Measurements from ENCODE around the gene PTPN6. TPM values are rescaled to one million over a fixed set of nuclear protein-coding genes. Genes with fewer than 3 reads are reported as not detected.

PTPN6 gene
- total RNA-seq, 1 donor = 0.36 TPM

GRCh38 chr12:6968426-6968825 lies 17.3 kb downstream of the PTPN6 start:
- Histone ChIP-seq H3K27ac (ENCODE audit: low read depth, low read length) (peak overlapping the region; percentile 2), H3K4me3 (ENCODE audit: insufficient read depth, low read length) (no peak overlapping the region), H3K79me2 (ENCODE audit: insufficient read depth, low read length) (peaks cover 59% of the 10 kb centered on the region), H3K9me3 (ENCODE audit: low read depth, low read length) (no peaks in the 10 kb centered on the region), H2AFZ (ENCODE audit: low read length) (no peak overlapping the region), H3K4me2 (ENCODE audit: insufficient read depth, low read length) (peak overlapping the region; percentile 94), H3K27me3 (ENCODE audit: insufficient read depth, low read length) (no peaks in the 10 kb centered on the region), H3K4me1 (ENCODE audit: insufficient read depth, low read length) (peaks cover 16% of the 10 kb centered on the region), H4K20me1 (ENCODE audit: insufficient read depth, low read length) (peaks cover 4% of the 10 kb centered on the region), H3K36me3 (ENCODE audit: insufficient read depth, low read length) (peaks cover 46% of the 10 kb centered on the region)
- no peak for TF ChIP-seq CTCF (IDR thresholded peaks at IDR 0.05; ENCODE audit: extremely low read depth, low read depth, low read length)
- no peak for DNase-seq (ENCODE audit: insufficient read length, low spot score, missing footprints)

GRCh38 chr12:6970096-6970527 lies 19.0 kb downstream of the PTPN6 start:
- Histone ChIP-seq H3K4me2 (ENCODE audit: insufficient read depth, low read length) (peak overlapping the region; percentile 94), H3K4me1 (ENCODE audit: insufficient read depth, low read length) (peaks cover 16% of the 10 kb centered on the region), H3K36me3 (ENCODE audit: insufficient read depth, low read length) (peaks cover 54% of the 10 kb centered on the region), H3K79me2 (ENCODE audit: insufficient read depth, low read length) (peaks cover 59% of the 10 kb centered on the region), H3K4me3 (ENCODE audit: insufficient read depth, low read length) (peak overlapping the region; percentile 100), H3K9me3 (ENCODE audit: low read depth, low read length) (no peaks in the 10 kb centered on the region), H4K20me1 (ENCODE audit: insufficient read depth, low read length) (peaks cover 4% of the 10 kb centered on the region), H3K27ac (ENCODE audit: low read depth, low read length) (peak overlapping the region; percentile 96), H3K27me3 (ENCODE audit: insufficient read depth, low read length) (no peaks in the 10 kb centered on the region), H2AFZ (ENCODE audit: low read length) (peak overlapping the region; percentile 82)
- no peak for TF ChIP-seq CTCF (IDR thresholded peaks at IDR 0.05; ENCODE audit: extremely low read depth, low read depth, low read length)
- DNase-seq (ENCODE audit: insufficient read length, low spot score, missing footprints) = no peak

GRCh38 chr12:6974180-6974579 lies 23.0 kb downstream of the PTPN6 start:
- no peak overlapping the region for H3K27ac ChIP-seq (ENCODE audit: low read depth, low read length)
- no peak overlapping the region for H2AFZ ChIP-seq (ENCODE audit: low read length)
- H4K20me1 ChIP-seq (ENCODE audit: insufficient read depth, low read length) = no peaks in the 10 kb centered on the region
- H3K4me1 ChIP-seq (ENCODE audit: insufficient read depth, low read length) = peaks cover 10% of the 10 kb centered on the region
- H3K4me3 ChIP-seq (ENCODE audit: insufficient read depth, low read length) = no peak overlapping the region
- no peak for TF ChIP-seq CTCF (IDR thresholded peaks at IDR 0.05; ENCODE audit: extremely low read depth, low read depth, low read length)
- H3K4me2 ChIP-seq (ENCODE audit: insufficient read depth, low read length) = no peak overlapping the region
- no peak for DNase-seq (ENCODE audit: insufficient read length, low spot score, missing footprints)
- H3K9me3 ChIP-seq (ENCODE audit: low read depth, low read length) = no peaks in the 10 kb centered on the region
- H3K36me3 ChIP-seq (ENCODE audit: insufficient read depth, low read length) = peaks cover 48% of the 10 kb centered on the region
- H3K79me2 ChIP-seq (ENCODE audit: insufficient read depth, low read length) = peaks cover 36% of the 10 kb centered on the region
- H3K27me3 ChIP-seq (ENCODE audit: insufficient read depth, low read length) = no peaks in the 10 kb centered on the region

- Histone ChIP-seq H3K27me3 (ENCODE audit: insufficient read depth, low read length) (no peaks in the 10 kb centered on the region), H3K9me3 (ENCODE audit: low read depth, low read length) (no peaks in the 10 kb centered on the region), H3K36me3 (ENCODE audit: insufficient read depth, low read length) (peaks cover 50% of the 10 kb centered on the region), H3K79me2 (ENCODE audit: insufficient read depth, low read length) (peaks cover 24% of the 10 kb centered on the region), H2AFZ (ENCODE audit: low read length) (no peak overlapping the region), H3K27ac (ENCODE audit: low read depth, low read length) (no peak overlapping the region), H3K4me1 (ENCODE audit: insufficient read depth, low read length) (peaks cover 6% of the 10 kb centered on the region), H3K4me3 (ENCODE audit: insufficient read depth, low read length) (no peak overlapping the region), H3K4me2 (ENCODE audit: insufficient read depth, low read length) (no peak overlapping the region), H4K20me1 (ENCODE audit: insufficient read depth, low read length) (no peaks in the 10 kb centered on the region)
- TF ChIP-seq CTCF (IDR thresholded peaks at IDR 0.05; ENCODE audit: extremely low read depth, low read depth, low read length) = no peak
- DNase-seq (ENCODE audit: insufficient read length, low spot score, missing footprints) = no peak
These were observed 24.3 kb downstream of the PTPN6 start for GRCh38 chr12:6975297-6976032.
